DLD1 (cell line): ENCODE results near the gene TMC6.

Source experiments
- in situ Hi-C: cut with HindIII; loops from 2 replicates; pipeline ENCODE4 v1.10.0; 2017; ENCODE audit warnings: low sequenced_read_pairs

TMC6 gene

DNA sequence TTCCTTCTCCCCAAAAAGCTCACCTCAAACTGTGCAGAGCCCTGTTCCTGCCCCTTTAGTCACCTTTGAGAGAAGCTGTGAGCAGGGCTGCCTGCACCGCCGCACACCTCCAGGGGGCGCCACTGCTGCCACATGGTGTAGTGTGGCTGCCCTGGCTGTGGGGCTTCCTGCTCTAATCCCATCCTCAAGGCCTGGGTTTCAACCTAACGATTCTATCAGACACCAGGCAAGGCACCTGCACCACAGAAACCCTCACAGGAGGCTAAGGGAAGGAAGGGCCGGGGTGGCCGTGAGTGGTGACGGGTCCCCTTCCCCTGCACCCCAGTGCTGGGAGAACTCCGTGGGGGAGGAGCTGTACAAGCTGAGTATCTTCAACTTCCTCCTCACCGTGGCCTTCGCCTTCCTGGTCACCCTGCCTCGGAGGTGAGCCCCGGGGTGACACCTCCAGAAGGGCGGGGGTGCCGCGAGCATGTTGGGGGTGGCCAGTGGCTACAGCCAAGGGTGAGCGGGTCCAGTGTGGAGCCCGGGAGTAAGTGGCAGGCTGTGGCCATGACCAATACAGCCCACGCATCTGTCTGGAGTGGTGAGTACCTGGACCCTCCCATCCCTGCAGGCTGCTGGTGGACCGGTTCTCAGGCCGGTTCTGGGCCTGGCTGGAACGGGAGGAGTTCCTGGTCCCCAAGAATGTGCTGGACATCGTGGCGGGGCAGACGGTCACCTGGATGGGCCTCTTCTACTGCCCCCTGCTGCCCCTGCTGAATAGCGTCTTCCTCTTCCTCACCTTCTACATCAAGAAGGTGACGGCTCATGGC, 9.0 kb upstream of the TMC6 start:
- in situ Hi-C loops, result no loop called here

DNA sequence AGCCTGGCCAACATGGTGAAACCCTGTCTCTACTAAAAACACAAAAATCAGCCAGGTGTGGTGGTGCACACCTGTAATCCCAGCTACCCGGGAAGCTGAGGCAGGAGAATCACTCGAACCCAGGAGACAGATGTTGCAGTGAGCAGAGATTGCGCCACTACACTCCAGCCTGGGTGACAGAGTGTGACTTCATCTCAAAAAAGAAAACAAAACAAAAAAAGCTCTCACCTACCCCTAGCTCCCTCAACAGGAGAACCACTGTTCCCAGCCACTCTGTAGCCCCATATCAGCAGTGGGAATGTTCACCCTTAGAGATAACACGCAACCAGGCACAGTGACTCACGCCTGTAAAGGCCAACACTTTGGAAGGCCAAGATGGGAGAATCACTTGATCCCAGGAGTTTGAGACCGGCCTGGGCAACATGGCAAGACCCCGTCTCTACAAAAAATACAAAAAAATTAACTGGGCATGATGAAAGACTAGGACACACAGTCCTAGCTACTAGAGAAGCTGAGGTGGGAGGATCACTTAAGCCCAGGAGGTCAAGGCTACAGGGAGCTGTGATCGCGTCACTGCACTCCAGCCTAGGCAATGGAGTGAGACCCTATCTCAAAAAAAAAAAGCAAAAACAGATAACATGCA, 7.4 kb upstream of the TMC6 start:
- in situ Hi-C loops, result no loop called here

DNA sequence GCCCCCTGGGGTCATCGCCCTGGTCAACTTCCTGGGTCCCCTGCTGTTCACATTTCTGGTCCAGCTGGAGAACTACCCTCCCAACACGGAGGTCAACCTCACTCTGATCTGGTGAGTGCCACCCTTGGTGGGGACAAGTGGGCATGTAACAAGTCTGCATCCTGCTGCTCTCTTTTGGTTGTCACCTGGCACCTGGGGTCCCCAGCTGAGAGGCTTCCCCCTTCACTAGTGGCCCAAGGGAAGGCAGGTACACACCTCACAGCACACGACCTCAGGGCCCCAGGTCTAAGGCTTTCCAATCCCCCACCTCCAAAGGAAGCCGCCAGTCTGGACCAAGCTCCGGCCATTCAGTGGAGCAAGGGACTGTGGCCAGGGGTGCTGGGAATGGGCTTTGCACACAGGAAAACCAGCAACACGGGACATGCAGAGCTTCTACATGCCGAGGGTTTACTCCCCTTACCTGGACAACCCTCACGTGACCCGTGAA, 6.4 kb upstream of the TMC6 start:
- in situ Hi-C loops, result no loop called here

DNA sequence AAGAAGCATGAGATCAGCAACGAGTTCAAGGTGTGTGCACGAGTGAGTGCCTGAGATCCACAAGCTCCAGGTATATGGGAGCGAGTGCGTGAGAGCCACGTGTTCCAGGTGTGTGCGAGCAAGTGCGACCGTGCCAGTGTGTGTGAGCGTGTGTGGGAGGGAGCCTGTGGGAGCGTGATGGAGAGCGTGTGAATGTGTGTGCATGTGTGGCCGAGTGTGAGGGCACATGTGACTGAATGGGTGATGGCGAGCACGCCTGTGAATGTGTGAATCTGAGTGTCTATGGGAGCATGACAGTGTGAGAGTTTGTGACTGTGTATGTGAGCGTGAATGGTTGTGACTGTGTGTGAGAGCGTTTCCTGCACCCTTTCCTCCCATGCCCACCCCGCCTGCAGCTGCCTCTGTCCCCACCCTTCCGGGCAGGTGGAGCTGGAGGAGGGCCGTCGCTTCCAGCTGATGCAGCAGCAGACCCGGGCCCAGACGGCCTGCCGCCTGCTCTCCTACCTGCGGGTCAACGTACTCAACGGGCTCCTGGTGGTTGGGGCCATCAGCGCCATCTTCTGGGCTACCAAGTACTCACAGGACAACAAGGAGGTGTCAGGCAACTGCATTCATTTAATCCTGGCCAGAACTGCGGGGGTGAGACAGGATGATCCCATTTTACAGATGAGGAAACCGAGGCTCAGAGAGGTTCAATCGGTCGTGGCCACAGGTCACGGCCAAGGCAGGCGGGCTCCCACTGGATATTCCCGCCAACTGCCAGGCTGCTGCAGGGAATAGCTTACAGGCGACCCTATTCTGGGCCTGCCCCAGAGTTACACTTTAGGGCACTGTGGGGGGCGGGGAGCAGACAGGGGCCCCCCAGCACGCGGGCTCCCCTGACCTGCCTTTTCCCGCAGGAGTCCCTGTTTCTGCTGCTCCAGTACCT, 5.7 kb upstream of the TMC6 start:
- in situ Hi-C loops, result no loop called here

DNA sequence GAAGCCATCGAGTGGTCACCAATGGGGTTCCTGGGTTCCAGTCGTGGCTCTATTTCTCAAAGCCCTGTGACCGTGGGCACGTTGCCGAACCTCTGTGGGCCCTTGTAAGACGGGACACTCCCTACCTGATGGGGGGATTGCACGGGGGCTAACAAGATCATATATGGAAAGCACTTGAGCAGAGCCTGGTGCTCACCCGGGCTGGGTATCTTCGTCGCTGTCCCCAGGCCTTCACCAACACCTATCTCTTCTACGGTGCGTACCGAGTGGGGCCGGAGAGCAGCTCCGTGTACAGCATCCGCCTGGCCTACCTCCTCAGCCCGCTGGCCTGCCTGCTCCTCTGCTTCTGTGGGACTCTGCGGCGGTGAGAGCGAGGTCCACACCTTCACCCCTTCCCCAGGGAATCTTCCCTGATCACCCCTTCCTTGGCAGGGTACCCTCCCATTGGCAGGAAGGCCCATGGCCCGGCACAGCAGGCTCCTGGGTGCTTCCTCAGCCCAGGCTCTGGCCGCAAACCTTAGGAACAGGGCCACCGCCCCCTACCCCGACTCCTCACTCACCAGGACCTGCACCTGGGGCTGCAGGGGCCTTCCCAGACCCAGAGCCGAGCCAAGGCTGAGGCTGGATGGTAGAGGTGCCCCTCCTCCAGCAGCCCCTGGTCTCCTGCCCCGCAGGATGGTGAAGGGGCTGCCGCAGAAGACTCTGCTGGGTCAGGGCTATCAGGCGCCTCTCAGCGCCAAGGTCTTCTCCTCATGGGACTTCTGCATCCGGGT, 4.8 kb upstream of the TMC6 start:
- in situ Hi-C loops, result no loop called here

DNA sequence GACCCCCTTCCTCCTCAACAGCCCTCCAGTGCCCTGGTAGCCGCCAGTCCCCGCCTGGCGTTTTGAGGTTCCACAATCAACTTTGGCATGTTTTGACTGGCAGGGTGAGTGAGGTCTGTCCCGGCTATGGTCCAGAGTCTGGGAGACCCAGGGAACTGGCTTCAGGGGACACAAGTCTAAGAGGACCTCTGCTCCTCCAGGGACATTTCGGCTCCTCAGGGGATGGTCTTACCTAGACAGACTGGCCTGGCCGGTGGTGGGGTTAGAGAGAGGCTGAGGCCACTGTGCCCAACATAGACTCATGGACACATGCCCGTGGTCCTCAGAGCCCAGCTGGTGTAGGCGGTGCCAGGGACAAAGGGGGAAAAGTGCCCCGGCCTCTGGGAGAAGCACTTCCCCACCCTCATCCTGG, 4.2 kb upstream of the TMC6 start:
- in situ Hi-C loops, result no loop called here

DNA sequence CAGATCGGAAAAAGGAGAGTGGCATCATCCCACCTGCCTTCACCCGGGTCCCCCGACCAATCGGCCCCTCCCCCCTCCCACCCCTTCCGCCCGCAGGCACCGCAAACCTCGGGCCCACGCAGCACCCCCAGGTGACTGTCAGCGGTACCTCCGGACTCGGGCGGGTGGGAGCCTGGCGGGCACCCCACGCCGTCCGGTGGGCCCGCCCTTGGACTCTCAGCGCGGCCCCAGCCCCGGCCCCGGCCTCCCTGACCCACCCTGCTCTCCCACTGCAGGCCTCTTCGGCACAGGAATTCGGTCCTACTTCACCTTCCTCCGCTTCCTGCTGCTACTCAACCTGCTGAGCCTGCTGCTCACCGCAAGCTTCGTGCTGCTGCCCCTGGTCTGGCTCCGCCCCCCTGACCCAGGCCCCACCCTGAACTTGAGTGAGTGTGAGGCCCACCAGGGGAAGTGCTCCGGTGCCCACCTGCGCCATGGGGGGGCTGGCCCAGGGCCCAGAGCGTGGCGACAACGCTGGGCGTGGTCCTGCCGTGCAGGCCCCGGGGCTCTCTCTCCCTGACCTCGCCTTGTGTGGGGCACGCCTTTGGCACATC, 3.6 kb upstream of the TMC6 start:
- in situ Hi-C loops, result no loop called here

DNA sequence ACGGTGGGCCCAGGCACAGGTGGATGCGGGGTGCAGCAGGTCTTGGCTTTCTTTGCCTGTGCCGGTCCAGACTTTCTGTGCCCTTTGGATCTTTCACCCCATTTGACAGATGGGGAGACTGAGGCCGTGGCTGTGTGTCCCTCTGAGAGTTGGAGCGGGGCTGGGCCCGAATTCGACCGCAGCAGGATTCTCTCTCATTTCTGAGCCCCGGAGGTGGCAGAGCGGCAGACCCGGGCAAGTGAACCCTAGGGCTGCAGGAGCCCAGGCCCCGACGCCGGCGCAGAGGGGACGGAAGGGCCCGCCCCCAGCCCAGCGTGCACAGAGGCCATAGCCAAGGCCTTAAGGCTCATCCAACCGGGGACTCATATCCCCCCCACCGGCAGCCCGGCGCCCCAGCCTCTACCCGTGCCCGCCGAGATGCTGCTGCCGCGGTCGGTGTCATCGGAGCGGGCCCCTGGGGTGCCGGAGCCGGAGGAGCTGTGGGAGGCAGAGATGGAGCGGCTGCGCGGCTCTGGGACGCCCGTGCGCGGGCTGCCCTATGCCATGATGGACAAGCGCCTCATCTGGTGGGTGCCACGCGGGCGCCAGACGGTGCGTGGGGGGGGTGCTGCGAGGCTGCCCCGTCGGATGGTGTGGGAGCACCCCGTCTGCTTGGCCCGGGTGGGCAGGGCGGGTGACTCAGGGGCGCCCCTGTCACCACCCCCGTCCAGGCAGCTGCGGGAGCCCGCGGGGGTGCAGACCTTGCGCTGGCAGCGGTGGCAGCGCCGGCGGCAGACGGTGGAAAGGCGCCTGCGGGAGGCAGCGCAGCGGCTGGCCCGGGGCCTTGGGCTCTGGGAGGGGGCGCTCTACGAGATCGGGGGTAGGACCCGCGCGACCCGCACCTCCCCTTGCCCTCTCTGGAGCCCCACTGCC, 2.9 kb upstream of the TMC6 start:
- in situ Hi-C loops, result no loop called here

DNA sequence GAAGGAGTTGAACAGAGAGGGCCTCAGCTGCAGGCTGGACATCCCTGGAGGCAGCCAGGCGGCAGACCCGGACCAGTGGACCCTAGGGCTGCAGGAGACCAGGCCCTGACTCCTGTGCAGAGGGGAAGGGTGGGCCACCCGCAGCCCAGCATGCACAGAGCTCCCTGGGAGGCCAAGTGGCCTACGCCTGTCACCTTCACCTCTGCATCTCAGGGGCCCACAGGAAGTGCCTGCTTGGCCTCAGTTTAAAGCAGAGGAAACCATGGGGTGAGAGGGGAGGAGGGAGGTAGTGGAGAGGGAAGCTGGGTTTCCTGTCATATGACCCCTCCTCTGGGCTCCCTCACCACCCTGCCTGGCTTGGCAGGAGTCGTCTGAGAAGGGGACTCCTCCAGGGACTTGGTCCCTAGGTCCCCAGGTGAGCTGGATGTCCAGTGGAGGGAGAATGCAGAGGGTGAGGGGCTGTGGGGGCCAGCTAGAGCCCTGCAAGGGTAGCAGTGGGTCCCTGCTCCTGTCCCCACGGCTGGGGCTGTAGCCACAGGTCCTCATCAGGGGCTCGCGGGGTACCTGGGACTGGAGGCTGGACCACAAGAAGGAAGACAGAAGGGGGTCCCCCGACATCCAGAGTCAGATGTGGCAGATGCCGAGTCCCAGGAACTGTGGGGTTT, 2.0 kb upstream of the TMC6 start, which contains the start of gene TMC8:
TSS of gene TMC8 (plus strand) at position 335 of the 665 bp plus-strand sequence. CDS start 818 bp downstream, outside the sequence.
- in situ Hi-C loops, result no loop called here

DNA sequence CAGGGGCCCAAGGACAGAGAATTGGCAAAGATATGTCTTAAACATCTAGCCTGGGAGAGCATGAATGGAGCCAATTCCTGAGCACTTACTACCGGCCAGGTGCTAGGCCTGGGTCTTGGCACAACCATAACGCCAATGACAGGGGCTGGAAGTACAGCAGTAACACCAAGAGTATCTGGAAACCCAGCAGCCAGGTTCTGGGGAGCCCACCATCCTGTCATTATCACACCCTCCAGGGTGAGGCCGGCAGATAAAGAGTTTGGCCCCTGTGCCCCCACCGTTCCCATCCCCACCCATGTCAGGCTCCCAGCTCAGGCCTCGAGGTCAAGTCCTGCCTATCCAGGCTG, 1.5 kb upstream of the TMC6 start:
- in situ Hi-C loops, result no loop called here

DNA sequence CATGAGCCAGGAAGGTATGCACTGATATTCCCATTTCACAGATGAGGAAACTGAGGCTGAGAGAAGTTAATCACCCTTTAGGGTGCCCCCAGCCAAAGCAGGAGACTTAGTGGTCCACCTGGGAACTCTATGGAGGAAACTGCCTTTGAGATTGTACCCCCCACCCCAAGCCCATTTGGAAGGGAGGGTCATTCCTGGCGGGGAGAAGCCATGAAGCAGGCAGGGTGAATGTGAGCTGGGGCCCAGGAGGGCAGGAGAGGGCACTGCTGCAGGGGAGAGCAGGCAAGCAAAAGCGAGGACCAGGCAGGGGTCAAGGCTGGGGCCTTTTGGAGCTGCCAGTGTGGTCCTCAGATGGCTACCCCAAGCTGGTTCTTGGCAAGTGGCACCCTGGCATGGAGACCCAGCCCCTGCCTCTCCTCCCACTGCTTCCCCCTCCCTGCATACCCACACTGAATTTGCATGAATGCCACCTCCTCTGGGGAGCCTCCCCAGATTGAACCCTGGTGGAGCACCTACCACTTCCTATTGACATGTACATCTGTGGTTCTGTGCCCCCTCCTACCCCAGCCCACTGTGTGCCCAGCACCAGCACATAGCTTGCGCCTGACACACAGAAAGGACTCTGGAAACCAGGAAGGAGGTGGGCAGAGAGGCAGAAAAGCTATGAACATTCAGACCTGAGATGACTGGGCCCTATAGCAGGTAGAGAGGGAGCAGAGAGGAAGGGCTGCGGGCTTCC, 965 bp upstream of the TMC6 start:
- in situ Hi-C loops, result no loop called here

DNA sequence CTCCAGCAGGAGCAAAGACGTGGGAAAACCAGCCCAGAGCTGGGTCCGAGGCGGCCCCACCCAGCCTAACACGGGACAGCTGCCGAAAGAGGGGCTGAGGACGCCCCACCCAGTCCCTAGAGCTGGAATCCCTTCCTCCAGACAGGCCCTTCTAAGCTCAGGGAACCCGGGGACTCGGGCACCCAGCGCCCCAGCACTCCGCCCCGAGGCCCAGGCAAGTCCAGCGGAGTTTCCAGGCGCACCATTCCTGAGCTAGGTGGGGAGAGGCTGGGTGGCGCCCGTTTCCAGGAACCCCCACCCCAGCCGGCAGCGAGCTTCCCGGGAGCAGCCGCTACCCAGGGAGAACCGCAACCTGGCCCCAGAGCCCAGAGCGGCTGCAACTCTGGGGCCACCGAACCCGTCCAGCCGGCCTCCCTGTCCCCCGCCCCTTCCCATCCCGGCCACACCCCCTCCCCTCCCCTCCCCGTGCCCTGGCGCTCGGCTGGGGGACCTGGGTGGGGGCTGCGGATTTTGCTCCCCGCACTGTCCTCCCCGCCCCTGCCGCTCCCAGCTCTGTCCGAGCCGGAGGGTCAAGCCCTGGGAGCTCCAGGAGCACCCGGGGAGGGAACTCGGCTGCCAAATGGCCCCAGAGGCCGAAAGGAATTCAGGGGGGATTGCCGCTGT, 536 bp downstream of the TMC6 start:
- in situ Hi-C loops, result no loop called here

DNA sequence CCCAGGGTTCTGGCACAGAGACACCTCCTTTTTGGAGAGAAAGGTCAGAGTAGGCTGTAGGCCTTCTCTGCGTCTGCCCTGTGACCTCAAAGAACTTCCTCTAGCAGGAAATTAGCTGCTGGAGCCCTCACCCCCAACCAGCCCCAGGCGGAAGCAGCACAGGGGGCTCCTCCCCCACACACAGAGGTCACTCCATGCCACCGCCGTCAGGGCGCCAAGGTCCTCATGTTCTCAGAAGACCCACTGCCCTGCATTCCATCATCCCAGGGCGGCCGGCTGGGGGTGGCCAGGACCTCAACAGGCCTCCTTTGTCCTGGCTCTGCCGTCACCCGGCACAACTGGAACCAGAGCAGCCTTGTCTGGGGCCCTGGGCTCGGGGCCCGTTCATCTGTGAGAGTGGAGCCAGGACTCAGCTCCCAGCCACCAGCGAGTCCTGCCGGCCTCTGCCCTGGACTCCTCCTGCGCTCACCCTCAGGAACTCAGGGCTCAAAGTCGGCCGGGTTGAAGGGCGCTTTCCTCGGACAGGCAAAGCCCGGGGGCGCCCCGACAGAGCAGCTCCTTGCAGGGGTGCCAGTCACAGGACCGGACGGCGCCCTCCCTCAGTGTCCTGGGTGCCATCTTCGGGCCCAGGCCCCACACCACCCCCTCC, 1.2 kb downstream of the TMC6 start:
- in situ Hi-C loops, result no loop called here

DNA sequence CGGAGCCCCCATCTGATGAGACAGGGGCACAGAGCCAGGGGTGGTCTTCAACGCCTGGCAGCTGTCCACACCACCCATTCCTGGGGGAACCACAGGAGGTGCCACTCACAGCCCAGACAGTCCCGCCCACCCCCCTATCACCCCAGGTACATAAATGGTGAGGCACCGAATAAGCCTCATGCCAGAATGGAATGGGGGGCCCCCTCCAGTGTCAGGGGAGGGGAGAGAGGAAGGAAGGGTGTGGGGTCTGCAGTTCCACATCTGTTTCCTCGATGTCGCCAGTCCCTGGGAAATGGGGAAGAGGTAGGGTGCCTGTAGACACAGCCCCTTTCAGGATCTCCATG, 1.7 kb downstream of the TMC6 start:
- in situ Hi-C loops, result no loop called here

DNA sequence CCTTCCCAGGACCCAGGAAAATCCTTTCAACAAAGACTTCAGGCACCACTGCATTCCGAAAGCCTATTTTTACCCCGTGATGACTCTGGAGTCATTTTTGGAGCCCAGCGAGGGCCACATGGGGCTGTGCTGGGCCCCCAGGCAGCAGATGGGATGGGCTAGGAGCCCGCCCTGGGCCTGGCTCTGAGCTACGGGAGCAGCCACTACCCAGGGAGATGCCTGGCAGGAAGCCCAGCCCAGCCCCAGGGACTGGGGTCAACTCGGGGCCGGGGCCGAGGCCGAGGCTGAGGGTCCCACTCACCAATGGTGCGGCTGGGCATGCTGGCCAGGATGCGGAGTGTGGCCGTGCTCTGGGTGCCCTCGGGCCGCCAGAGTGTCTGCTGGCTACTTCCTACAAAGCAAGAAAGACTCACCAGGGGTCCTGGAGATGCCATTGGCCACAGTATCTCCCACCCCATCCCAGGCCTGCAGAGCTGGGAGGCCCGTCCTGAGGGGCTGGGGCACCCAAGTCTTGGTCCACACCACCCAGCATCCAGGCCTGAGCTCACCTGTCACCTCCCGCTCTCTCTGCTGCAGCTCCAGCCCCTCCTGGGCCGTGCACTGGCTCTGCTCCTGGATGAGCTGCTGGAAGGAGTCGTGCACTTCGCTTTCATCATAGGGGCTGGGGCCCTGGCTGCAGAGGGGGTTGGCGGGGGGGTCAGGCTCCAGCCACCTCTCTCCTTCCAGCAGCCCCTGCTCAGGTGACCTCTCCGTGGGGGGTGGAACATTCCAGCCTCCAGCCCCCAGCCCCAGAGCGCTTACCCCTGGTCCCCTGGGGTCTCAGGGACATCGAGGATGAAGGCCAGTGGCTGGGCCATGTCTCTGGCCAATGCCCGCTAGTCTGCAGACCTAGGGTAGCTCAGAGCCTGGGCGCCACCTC, 2.3 kb downstream of the TMC6 start:
- in situ Hi-C loops, result no loop called here
